HG03432 (cell line): ENCODE measurements around the gene CTTNBP2NL.
A peak's percentile ranks its signal among the peaks of the same experiment; 100 is the strongest.
"Not testable (repeated sequence)": the region's sequence is repeated elsewhere in the genome, so short reads cannot be mapped to it uniquely, and the experiment has no call there.

ENCODE experiments used
- ATAC-seq: cut with Tn5 transposase; IDR thresholded peaks from one replicate; pipeline ENCODE4 v1.9.1; 2021; ENCODE audit warnings: mild to moderate bottlenecking, moderate library complexity; ENCODE audit not compliant: unreplicated experiment

The CTTNBP2NL gene

DNA sequence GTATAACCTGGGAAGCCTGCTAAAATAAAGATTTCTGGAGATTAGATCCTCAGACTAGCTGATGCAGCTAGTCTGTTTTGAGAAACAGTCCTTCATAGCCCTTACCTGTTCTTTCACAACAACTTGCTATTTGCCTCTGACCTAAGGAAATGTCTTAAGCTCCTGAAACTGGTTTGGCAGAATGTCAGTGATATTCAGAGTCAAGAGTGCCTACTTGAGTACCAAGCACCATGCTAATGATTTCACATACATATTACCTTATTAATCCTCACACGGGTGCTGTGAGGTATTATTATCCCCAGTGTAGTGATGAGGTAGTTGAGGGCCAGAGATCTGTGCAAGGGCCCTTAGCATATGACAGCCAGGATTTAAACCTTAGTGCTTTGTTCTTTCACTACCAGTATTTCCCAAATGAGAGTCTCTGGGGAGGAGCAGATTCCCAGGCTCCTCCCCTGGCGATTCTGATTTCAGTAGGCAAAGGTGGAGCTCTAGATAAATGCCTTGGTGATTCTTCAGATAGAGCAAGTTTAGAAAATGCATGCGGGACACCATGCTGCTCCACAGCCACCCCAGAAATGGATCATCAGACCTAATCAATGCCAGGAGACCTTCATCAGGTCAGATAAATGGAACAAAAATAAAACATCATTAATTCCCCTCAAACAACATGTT is 65.3 kb downstream of the CTTNBP2NL start:
- no peak for ATAC-seq

DNA sequence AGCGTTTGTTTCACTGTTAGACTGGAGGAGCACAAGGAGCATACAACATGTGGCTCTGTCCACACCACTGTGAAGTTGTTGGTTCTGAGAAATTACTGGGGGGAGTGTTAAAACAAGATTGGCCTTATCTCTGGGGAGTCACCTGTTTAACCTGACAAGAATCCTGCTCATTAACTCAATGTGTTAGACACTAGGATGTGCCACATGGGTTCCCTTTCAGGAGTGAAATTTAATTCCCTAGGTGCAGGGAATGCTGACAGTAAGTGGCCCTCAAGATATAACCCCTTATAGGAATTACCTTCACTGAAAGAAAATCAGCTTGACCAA is 66.9 kb downstream of the CTTNBP2NL start:
- ATAC-seq = no peak

- no peak for ATAC-seq
Measured at GRCh38 chr1:112464501-112464900, 68.5 kb downstream of the CTTNBP2NL start.

DNA sequence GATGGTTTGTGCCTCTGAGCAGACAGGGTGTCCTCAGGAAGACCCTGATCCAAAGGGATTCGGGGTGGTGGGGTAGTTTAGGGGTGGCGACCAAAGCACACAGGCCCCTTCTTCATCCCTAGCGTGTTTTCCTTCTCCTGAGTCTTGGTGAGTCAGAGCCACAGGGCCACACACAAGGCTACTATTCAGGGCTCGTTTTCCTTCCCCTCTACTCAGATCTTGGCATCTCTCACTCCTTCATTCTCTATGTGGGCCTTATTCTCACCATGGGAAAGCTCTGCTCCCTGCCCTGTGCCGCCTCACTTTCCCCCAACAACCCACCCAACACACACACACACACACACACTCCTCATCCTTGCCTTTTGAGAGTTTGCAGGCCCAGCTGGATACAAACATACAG is 69.1 kb downstream of the CTTNBP2NL start:
- ATAC-seq = no peak

- ATAC-seq = peak; percentile 89
Measured at GRCh38 chr1:112466078-112466660, 70.2 kb downstream of the CTTNBP2NL start.

DNA sequence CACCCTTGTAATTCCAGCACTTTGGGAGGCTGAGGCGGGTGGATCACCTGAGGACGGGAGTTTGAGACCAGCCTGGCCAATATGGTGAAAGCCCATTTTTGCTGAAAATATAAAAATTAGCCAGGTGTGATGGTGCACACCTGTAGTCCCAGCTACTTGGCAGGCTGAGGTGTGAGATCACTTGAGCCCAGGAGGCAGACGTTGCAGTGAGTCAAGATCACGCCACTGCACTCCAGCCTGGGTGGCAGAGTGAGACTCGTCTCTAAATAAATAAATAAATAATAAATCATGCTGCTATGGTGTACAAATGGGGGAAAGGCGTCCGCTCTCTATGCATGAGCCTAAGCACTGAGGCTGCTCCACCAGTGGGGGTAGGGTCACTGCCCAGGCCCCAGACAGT is 74.3 kb downstream of the CTTNBP2NL start:
- not testable (repeated sequence) for ATAC-seq

DNA sequence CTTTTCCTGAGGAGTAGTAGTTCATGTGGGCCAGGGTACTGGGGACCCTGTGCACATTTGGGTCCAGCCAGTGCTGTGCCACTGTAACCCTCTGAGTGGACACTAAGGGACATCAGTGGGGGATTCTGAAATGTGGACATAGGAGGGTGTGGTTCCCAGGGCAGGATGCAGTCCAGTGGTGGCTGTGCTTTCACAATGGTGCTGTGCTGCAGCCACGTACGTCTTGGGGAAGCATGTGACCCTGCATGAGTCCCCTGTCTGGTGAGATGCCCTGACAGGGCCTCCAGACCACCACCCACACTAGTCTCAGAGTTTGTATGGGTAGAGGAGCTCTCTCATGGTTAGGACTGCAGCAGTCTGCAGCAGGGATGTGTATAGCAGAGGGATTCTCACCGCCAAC is 75.0 kb downstream of the CTTNBP2NL start:
- ATAC-seq = no peak

DNA sequence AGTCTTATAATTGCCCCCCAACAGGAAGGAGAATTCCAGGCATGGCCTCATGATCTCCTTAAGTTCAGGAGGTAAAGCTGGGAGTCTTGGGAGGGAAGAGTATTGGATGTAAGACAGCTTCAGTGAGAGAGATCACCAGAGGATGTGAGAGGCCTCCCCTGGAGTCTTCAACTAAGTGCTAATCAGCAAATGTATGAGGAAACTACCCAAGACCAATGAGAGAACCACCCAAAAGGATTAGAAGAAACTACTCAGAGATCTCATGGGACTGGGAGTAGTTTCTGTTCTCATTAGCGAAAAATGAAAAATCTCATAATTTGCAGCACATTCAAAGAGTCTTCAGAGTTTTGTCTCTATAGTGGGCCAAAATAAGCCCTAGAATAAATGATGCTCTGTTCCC is 76.1 kb downstream of the CTTNBP2NL start:
- ATAC-seq = no peak

DNA sequence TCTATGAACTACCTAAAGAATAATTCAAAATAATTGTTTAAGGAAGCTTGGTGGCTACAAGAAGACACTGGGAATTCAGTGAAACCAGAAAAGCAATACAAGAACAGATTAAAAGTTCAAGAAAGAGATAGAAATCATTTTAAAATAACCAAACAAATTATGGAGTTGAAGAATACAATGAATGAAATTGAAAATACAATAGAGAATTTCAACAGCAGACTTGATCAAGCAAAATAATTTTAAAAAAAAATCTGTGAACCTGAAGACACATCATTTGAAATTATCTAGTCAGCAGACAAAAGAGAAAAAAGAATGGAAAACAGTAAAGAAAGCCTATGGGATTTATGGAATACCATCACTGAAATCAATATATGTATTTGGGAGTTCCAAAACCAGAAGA is 81.5 kb downstream of the CTTNBP2NL start:
- no peak for ATAC-seq

- ATAC-seq = no peak
Measured at GRCh38 chr1:112478314-112478713, 82.3 kb downstream of the CTTNBP2NL start.

- ATAC-seq = not testable (repeated sequence)
Measured at GRCh38 chr1:112486063-112486462, 90.0 kb downstream of the CTTNBP2NL start.

DNA sequence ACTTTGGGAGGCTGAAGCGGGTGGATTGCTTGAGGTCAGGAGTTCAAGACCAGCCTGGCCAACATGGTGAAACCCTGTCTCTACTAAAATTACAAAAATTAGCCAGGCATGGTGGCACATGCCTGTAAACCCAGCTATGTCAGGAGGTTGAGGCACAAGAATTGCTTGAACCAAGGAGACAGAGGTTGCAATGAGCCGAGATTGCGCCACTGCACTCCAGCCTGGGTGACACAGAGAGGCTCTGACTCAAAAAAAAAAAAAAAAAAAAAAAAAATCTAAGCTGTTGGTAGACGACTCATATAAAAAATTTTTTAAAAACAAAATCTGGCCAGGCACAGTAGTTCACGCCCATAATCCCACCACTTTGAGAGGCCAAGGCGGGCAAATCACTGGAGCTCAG is 91.7 kb downstream of the CTTNBP2NL start:
- ATAC-seq = not testable (repeated sequence)

DNA sequence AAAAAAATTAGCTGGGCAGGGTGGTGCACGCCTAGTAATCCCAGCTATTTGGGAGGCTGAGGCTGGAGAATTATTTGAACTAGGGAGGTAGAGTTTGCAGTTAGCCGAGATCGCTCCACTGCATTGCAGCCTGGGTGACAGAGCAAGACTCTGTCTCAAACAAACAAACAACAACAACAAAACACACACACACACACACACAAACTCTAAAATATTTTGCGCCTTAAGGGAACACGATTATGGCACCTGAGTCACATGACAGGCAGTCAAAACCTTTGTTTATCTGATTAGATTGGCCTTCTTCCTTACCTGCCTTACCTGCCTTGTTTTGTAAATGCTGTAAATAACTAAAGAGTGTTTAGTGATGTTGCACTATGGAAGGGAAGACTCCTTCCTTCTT is 92.1 kb downstream of the CTTNBP2NL start:
- ATAC-seq = no peak

GRCh38 chr1:112492076-112492475 is 96.1 kb downstream of the CTTNBP2NL start:
- ATAC-seq = no peak

DNA sequence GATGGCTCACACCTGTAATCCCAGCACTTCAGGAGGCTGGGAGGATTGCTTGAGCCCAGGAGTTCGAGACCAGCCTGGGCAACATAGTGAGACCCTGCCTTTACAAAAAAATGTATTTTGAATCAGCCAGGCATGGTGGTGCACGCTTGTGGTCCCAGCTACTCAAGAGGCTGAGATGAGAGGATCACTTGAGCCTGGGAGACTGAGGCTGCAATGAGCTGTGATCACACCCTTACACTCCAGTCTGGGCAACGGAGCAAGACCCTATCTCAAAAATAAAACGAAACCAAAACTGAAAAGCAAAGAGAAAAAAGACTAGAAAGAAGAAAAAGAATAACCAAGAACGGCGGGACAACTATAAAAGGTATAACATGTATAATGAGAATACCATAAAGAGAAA is 97.3 kb downstream of the CTTNBP2NL start:
- ATAC-seq = no peak

- ATAC-seq = no peak
Measured at GRCh38 chr1:112496290-112496689, 100.3 kb downstream of the CTTNBP2NL start.

GRCh38 chr1:112501810-112502641 is 106.0 kb downstream of the CTTNBP2NL start:
- no peak for ATAC-seq

DNA sequence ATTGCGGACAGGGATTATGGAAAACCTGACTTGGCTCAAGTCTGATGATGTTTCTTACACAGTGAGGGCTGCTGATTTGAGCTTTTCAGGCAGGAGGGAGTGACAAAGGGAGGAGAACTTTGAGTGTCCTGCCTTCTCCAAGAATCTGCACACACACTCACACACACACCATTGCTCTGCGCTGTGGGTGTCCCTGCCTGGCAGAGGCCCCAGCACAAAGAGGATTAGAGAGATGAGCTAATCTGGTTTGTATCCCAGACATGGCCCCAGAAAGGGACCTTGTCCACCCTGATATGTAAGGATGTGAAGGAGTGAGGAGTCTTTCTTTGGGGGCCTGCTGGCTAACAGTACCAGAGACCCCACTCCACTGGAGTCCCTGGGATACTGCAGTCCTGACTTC is 106.8 kb downstream of the CTTNBP2NL start:
- ATAC-seq = no peak

DNA sequence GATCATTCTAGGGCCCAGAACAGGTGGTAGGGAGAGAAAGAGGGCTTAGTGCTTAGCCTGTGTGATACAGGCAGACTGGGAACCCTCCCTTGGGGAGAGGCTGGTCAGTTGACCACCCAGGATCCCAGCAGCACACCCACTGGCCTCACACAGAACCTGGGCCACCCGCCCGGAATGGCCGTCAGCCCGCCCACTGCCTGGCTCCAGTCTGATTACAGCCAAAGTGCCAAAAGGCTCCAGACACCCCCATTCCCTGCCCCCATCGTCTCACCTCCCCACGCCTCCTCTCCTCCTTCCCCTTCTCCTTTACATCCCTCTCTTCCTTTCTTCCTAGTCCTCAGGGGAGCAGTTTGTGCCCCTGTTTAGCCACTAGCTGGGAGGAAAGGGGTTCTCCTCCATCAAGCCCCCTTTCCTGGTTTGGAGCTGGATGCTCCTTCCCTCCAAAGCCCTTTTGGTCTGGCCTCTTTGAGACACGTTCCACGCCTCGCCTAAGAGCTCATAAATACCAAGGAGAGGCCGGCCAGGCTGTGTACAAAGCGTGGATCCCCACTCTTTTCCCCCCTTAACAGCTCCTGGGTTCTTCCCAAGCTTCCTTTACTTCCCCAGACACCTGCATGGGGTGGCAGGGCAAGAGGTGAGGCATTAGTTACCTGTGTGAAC is 108.1 kb downstream of the CTTNBP2NL start:
- no peak for ATAC-seq

DNA sequence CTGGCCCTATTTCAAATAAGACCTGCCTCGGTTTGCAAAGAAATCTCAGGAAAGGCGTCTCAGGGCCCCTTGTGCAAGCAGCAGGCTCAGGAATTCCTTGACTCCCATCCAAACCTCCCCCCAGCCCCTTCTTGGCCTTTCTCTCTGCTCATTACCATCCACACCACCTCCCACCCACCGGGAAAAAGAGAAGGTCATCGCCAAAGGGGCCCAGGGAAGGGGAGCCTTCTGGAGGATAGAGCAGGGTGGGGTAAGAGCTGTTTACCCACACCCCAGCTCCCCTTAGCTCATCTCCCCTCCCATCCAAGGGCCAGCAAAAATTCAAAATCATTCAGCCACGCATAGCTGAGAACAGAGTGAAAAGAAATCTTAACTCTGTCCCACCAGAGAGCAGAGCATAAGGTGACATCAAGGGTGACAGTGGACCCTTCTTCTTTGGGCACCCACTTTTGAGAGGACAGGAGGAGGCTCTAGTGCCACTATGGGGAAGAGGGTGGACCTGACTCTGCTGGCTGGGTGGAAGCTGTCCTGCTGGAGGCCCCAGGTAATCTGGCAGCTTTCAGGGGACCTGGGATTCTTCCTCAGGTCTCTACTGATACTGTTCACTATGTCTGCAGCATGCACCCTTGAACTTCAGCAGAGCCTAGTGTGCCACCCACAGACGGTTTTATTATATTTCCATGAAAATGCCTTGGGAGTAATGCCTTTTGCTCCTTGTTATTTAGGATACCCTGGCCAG is 108.8 kb downstream of the CTTNBP2NL start:
- ATAC-seq = no peak

- no peak for ATAC-seq
Measured at GRCh38 chr1:112505400-112505785, 109.4 kb downstream of the CTTNBP2NL start.
